Loucy (cell line): ENCODE results near the gene CDH26.

ENCODE experiments used
- H2AFZ ChIP-seq: fragments of 200-600 bp; sonication (generic); 2 replicates; pipeline ENCODE4 v1.6.0; 2016; ENCODE audit warnings: antibody characterized with exemption, mild to moderate bottlenecking, low read length, moderate library complexity
- H3F3A ChIP-seq: fragments of 200-600 bp; 2 replicates; pipeline ENCODE4 v1.6.0; 2016; ENCODE audit warnings: antibody characterized with exemption, low read depth, mild to moderate bottlenecking
- H3K27me3 ChIP-seq: fragments of 200-600 bp; sonication (generic); 2 replicates; pipeline ENCODE4 v1.6.1; 2014; ENCODE audit warnings: low read length, mild to moderate bottlenecking; ENCODE audit not compliant: insufficient read depth, poor library complexity, severe bottlenecking
- H3K36me3 ChIP-seq: fragments of 200-600 bp; sonication (generic); 2 replicates; pipeline ENCODE4 v1.6.1; 2016; ENCODE audit warnings: low read length; ENCODE audit not compliant: insufficient read depth
- H3K4me1 ChIP-seq: fragments of 200-600 bp; sonication (generic); 2 replicates; pipeline ENCODE4 v1.5.1; 2014; ENCODE audit warnings: low read length, mild to moderate bottlenecking; ENCODE audit not compliant: insufficient read depth, poor library complexity, severe bottlenecking
- H3K4me2 ChIP-seq: fragments of 200-600 bp; sonication (generic); 2 replicates; pipeline ENCODE4 v1.6.0; 2014; ENCODE audit warnings: antibody characterized with exemption, low read length, low read depth, mild to moderate bottlenecking; ENCODE audit not compliant: poor library complexity, severe bottlenecking
- H3K4me3 ChIP-seq: fragments of 200-600 bp; sonication (generic); 2 replicates; pipeline ENCODE4 v1.5.1; 2014; ENCODE audit warnings: low read length, mild to moderate bottlenecking, mixed read lengths; ENCODE audit not compliant: poor library complexity, severe bottlenecking
- H3K79me2 ChIP-seq: fragments of 200-600 bp; sonication (generic); 2 replicates; pipeline ENCODE4 v1.6.1; 2014; ENCODE audit warnings: low read length; ENCODE audit not compliant: insufficient read depth
- H3K9ac ChIP-seq: fragments of 200-600 bp; sonication (generic); 2 replicates; pipeline ENCODE4 v1.6.0; 2014; ENCODE audit warnings: mild to moderate bottlenecking, low read depth, low read length, moderate library complexity; ENCODE audit not compliant: poor library complexity, severe bottlenecking
- H3K9me2 ChIP-seq: fragments of 200-600 bp; sonication (generic); replicated peaks from 2 replicates; pipeline ENCODE4 v1.6.1; 2016; ENCODE audit warnings: low read depth, low read length, mixed read lengths
- H3K9me3 ChIP-seq: fragments of 200-600 bp; sonication (generic); 2 replicates; pipeline ENCODE4 v1.6.1; 2014; ENCODE audit warnings: mild to moderate bottlenecking, antibody characterized with exemption, low read length, low read depth; ENCODE audit not compliant: insufficient read depth
- H4K20me1 ChIP-seq: fragments of 200-600 bp; sonication (generic); 2 replicates; pipeline ENCODE4 v1.6.0; 2014; ENCODE audit warnings: antibody characterized with exemption, low read length, mild to moderate bottlenecking; ENCODE audit not compliant: insufficient read depth, poor library complexity, severe bottlenecking
- CTCF ChIP-seq: fragments of 200-600 bp; sonication (generic); conservative IDR thresholded peaks from 2 replicates; pipeline ENCODE4 v1.5.1; 2014; ENCODE audit warnings: mild to moderate bottlenecking, antibody characterized with exemption, low read length
- EZH2phosphoT487 ChIP-seq: fragments of 200-600 bp; IDR thresholded peaks from 2 replicates; pipeline ENCODE4 v1.6.1; 2018; ENCODE audit warnings: antibody characterized with exemption, mild to moderate bottlenecking, moderate library complexity, borderline replicate concordance

Gene CDH26

GRCh38 chr20:59942245-59942644 is 16.0 kb upstream of the CDH26 start:
- no peaks in the 10 kb centered on the region for H3K9me2 ChIP-seq
- peaks cover 20% of the 10 kb centered on the region; the same call in 1 of the 2 replicates for H3K36me3 ChIP-seq
- no peak for TF ChIP-seq CTCF
- TF ChIP-seq EZH2phosphoT487: no peak
- H4K20me1 ChIP-seq: no peaks in the 10 kb centered on the region
- peaks cover 34% of the 10 kb centered on the region for H3K79me2 ChIP-seq
- no peaks in the 10 kb centered on the region for H3K27me3 ChIP-seq
- no peaks in the 10 kb centered on the region for H3K9me3 ChIP-seq
- no peak overlapping the region for H2AFZ ChIP-seq
- peak overlapping the region; percentile 81 for H3K4me3 ChIP-seq
- 0 out of 2 replicates have a peak, but pooled peaks cover 2% of the 10 kb centered on the region for H3F3A ChIP-seq
- H3K4me1 ChIP-seq: peaks cover 42% of the 10 kb centered on the region
- peak overlapping the region; percentile 80 for H3K4me2 ChIP-seq
- peak overlapping the region; percentile 81 for H3K9ac ChIP-seq

GRCh38 chr20:59944726-59945125 is 13.5 kb upstream of the CDH26 start:
- Histone ChIP-seq H3K79me2 (peaks cover 24% of the 10 kb centered on the region), H3K4me1 (peaks cover 35% of the 10 kb centered on the region), H3K36me3 (peaks cover 20% of the 10 kb centered on the region; the same call in 1 of the 2 replicates), H3K9me2 (no peaks in the 10 kb centered on the region), H3K9ac (no peak overlapping the region), H3K27me3 (no peaks in the 10 kb centered on the region), H2AFZ (no peak overlapping the region), H3K9me3 (no peaks in the 10 kb centered on the region), H3K4me3 (no peak overlapping the region), H4K20me1 (no peaks in the 10 kb centered on the region), H3F3A (no peaks in the 10 kb centered on the region), H3K4me2 (no peak overlapping the region)
- no peak for TF ChIP-seq CTCF
- TF ChIP-seq EZH2phosphoT487: no peak

- H3F3A ChIP-seq: no peaks in the 10 kb centered on the region
- no peak overlapping the region for H3K4me3 ChIP-seq
- no peaks in the 10 kb centered on the region for H3K9me2 ChIP-seq
- H3K4me2 ChIP-seq: no peak overlapping the region
- no peak overlapping the region for H2AFZ ChIP-seq
- TF ChIP-seq EZH2phosphoT487 (no peak), CTCF (no peak)
- no peaks in the 10 kb centered on the region for H3K9me3 ChIP-seq
- H3K4me1 ChIP-seq: peaks cover 35% of the 10 kb centered on the region
- no peaks in the 10 kb centered on the region for H3K27me3 ChIP-seq
- H3K79me2 ChIP-seq: peaks cover 24% of the 10 kb centered on the region
- H3K9ac ChIP-seq: peak overlapping the region; percentile 7
- no peaks in the 10 kb centered on the region for H4K20me1 ChIP-seq
- peaks cover 20% of the 10 kb centered on the region; the same call in 1 of the 2 replicates for H3K36me3 ChIP-seq
Observed at GRCh38 chr20:59945175-59945574, 13.0 kb upstream of the CDH26 start.
